Medulla oblongata (tissue), 1 donor: Measurements from ENCODE around the gene RNF13.
"Not testable (repeated sequence)": the region's sequence is repeated elsewhere in the genome, so short reads cannot be mapped to it uniquely, and the experiment has no call there.

Experiments used
- DNase-seq: peaks from one replicate; pipeline ENCODE4 v3.0.0-alpha.2; 2015; ENCODE audit errors: extremely low spot score

Gene RNF13

DNA sequence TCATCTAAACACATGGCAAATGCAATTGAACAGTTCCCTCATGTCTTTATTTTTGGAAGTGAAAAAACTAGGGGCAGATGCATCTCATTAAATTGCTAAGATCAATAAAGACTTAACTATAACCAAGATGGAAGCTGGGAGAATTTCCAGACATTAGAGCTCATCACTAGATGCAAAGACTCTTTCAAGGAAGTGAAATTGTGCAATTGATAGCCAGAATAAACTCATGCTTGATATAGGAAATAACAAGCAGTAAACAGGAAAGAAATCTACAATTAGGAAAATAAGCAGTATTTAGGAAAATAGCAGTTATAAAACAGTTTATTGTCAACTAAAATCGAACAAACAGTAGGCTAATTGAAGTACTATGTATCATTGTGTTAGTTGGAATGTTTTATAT lies 11.8 kb upstream of the RNF13 start:
- no peak for DNase-seq

DNA sequence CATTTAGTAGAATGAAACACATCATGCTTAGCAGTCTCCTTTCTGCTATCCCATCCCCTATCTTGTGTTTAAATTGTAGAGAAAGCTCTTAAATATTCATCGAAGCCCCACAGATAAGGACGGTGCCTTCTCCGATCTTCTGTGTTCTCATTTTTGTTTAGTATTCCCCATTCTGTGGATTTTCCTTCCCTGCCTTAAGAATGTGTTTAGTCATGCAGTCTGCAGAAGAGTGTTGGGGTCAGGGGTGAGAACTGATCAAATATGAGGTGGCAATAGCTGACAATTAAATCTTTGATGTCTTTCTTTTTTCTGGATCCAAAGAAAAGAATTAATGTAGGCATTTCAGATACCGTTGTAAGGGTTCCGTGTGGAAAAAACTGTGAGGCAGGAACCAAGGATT lies 11.4 kb upstream of the RNF13 start:
- DNase-seq: no peak

DNA sequence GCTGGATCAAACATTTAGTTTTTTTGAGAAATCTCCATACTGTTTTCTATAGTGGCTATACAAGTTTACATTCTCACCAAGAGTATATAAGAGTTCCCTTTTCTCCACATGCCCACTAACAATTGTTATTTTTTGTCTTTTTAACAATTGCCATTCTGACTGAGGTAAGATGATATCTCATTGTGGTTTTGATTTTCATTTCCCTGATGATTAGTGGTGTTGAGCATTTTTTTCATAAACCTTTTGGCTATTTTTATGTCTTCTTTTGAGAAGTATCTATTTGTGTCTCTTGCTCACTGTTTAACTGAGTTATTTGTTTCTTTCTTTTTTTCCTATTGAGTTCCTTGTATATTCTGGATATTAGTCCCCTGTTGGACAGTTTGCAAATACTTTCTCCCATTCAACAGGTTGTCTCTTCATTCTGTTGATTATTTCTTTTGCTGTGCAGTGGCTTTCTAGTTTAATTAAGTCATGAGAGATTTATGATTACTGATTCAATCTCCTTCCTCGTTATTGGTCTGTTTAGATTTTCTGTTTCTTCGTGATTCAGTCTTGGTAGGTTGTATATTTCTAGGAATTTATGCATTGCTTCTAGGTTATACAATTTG lies 6.7 kb upstream of the RNF13 start:
- DNase-seq: no peak

DNA sequence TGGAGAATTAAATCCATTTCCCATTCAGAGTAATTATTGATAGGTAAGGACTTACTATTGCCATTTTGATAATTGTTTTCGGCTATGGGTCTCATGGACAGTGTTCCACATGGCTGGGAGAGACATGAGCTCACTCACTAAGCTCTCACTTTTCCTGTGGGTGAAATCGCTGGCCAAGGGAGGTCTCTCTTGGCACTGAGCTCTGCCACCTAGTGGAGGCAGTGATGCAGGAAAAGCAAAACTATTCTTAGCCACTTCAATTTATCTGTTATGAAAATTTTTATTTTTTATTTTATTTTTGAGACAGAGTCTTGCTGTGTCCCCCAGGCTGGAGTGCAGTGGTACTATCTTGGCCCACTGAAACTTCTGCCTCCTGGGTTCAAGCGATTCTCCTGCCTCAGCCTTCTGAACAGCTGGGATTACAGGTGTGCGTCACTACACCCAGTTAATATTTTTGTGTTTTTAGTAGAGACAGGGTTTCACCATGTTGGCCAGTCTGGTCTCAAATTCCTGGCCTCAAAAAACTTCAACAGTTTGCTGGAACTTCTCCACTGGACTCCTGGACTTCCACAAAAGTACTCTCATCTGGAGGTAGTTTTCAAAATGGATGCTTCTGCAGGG lies 4.7 kb upstream of the RNF13 start:
- peak; percentile 96 for DNase-seq

DNA sequence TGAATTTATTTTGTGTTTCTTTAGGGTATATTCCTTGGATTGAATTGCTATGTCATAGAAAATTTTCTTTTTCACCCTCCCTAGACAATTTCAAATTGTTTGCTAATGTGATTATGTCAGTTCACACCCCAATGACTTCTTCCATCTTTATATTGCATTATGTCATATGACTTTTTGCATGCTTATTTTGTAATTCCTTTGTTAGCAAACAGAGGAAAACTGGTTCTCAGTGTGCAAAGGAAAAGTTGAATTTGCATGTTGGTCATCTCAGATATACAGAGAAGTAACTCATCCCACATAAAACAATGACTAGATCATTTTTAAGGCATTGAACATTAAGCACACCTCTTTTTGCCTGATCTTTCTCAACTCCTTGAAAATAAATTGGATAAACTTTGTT lies 3.3 kb upstream of the RNF13 start:
- no peak for DNase-seq

DNA sequence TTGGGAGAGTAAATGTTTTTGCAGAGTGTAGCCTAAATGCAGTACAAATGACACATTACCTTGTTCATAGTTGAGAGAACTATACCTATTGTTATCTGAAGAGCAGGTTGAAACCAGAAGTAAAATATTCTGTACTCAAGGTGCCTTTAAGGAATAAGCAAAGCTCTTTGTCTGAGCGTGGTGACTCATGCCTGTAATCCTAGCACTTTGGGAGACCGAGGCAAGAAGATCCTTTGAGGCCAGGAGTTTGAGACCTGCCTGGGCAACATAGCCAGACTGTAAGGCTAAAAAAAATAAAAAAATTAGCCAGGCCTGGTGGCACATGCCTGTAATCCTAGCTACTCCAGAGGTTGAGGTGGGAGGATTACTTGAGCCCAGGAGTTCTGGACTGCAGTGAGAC lies 2.2 kb upstream of the RNF13 start:
- no peak for DNase-seq

DNA sequence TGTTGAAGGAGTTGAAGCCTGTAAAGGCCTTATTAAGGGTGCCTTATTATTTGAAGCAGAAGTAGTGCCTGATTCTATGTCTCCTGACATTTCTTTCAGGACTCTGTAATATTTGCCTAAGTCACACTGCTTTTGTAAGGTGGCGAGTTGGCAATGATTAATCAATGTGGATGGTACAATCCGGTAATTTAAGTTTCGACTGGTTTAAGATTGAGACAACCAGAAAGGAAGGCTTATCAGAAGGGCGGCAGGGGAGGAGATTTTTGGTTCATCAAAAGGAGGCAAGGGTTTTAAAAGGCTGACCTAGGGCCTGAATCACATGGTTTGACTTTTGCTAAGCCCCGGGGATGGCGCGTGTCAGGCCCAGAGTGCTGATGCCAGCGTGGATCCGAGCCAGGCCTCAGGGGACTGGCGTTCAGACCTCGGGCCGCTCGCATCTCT lies 830 bp upstream of the RNF13 start:
- DNase-seq: peak; percentile 83

DNA sequence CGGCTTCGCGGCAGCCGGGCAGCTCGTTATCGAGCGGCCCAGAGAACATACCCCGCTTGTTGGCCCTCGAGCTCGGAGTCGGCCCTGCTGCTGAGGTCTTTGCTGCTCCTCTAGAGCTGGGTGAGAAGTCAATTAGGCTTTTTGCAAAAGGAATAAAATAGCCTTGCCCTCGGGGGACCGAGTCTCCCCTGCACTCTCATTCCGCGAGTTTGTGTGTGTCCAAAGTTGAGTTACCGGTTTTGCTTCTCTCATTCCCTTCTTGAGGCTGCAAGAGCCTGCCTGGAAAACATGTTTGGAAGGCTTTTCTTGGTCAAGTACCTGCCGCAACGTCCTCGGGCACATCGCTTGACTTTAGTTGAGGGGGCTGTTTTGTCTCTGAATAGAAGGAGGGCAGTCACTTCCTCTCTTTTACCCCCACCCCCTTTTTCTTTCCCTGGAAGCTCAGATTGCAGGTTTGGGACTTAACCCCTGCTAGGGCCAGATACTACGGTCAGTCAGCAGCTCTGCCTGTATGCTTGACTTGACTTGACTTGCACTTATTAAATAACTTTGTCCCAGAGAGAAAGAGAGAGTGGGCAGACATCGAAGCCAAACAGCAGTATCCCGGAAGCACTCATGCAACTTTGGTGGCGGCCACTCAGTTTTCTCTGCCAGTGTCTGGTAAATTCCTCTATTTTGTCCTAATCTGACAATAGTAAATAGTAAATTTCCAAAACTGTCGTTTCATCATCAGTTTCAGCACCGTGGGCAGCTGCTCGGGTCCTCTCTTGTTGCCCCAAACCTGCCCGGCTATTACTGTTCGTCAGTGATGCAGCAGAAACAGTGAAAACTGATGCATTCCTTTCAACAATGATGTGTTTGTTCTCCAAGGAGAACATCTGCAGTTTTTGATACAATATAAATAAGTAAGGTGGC lies 609 bp downstream of the RNF13 start:
- DNase-seq: peak; percentile 70

DNA sequence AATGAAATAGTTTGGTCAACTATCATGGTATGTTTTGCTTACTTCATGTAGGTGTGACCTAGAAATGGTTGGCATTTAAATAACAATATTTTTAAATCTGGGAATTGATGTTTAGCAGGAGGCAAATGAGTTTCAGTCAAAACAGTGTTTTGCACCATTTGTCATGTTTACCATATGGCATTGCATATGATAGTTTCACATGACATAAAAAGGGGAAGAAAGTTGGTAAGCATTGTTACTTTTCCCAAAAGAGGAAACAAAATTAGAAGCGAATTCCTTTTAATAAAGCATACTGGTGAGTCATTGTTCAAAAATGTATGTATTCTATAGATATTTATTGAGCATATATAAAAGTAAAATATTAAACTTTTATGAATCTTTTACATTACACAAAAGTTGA lies 2.3 kb downstream of the RNF13 start:
- DNase-seq: peak; percentile 61

DNA sequence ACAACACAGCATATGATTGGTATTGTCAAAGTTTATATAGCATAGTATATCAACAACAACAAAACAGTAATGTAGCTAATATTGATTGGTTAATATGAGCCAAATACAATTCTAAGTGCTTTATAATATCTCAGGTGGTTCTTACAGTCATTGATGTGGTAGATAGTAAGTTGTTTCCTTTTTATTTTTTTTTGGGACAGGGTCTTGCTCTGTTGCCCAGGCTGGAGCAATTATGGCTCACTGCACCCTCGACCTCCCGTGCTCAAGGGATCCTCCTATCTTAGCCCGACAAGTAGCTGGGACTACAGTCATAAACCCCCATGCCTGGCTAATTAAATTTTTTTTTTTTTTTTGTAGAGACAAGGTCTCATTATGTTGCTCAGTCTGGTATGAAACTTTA lies 2.7 kb downstream of the RNF13 start:
- no peak for DNase-seq

DNA sequence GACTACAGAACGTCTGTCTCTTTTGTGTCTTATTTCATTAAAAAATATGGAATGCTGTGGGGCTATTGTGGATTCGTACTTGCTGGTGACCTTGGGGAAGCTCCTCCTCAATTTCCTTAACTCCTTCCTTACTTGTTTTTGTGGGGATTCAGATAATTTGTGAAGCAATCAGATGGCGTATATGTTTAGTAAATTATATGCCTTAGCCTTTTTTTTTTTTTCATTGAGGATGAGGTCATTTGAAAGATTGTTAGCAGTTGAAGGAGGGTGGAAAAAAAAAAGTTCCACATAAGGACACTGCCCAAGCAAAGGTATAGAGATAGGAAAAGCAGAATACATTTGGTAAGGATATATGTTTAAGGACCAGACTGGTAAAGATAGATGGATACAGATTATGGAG lies 3.3 kb downstream of the RNF13 start:
- DNase-seq: no peak

DNA sequence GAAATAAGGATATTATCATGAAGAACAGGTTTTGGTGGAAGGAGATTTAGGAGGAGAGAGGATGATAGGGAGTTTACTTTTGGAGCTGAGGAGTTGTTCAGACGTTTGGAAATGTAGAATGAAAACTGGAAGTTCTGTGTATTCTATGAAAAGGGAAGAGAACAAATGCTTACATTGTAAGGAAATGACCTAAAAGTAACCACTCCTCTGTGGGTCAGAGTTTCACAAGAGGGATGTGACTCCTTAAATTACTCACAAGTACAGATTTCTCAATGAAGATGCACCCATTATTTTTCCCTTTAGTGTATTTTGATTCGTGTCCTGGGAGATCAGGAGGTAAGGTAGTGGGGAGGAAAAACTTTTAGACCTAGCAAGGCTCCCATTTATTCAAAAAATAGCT lies 4.0 kb downstream of the RNF13 start:
- peak; percentile 72 for DNase-seq

DNA sequence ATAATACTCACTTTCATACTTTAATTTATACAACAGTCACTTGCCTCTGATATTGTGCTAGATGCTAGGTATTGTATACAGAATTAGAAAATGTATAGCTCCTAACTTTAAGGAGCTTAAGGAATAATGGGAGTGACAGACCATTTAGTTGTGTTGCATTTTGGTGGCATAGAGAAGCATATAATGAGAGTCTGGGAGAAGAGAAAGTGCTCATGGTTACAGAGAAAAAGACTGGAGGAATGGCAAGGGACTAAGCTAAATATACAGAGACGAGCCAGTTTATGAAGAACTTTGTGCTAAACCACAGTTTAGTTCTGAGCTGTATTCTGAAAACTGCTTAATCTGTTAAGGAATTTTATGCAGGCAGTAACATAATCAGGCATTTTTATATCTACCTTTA lies 6.4 kb downstream of the RNF13 start:
- DNase-seq: no peak

DNA sequence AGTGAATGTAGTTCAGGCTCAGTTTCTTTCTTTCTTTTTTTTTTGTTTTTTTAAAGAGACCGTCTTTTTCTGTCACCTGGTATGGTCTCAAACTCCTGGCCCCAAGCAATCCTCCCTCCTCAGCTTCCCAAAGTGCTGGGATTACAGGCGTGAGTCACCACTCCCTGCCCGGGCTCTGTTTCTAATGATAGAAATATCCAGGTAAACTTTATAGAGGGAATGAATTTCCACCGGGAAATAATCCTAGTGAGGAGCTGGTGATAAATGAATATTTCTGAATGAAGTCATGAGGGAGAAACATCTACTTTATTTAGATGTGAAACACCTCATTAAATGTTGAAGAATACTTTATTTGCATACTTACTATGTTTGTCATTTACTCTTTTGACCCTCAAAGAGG lies 7.2 kb downstream of the RNF13 start:
- DNase-seq: no peak

DNA sequence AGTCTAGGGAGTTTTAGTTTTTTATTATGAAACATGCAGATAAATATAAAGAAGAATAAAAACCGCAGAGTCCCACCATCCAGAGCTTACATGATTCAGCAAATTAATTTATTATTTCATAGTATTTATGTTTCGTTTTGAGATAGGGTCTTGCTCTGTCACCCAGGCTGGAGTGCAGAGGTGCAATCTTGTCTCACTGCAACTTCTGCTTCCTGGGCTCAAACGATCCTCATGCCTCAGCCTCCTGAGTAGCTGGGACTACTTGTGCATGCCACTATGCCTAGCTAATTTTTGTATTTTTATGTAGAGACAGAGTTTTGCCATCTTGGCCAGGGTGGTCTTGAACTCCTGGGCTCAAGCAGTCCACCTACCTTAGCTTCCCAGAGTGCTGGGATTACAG lies 13.6 kb downstream of the RNF13 start:
- DNase-seq: no peak

DNA sequence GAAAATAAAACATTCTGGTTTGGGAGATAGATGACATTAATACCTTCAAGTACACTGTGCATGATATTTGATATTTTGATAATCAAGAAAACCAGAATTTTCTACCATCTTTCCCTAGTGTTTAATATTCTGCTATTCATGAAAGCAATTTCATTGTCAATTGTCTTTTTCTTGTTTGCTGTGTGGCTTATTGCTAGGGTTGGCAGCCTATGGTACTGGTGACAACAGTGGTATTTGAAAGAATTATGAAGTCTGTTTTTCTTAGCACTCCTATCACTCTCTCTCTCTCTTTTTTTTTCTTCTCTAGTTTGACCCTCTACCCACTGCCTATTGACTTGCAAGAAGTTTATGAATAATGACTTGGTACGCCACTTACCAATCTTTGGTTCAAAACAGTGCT lies 15.4 kb downstream of the RNF13 start:
- DNase-seq: peak; percentile 34

DNA sequence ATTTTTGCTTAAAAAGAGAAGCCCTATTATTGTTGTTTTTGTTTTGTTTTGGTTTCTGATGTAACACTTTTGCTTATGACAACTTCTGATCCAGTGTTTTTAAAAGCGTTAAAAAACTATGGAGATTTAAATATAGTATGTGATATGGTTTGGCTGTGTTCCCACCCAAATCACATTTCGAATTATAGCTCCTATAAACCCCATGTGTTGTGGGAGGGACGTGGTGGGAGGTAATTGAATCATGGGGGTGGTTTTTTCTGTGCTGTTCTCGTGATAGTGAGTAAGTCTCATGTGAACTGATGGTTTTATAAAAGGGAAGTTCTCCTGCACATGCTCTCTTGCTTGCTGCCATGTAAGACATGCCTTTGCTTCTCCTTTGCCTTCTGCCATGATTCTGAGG lies 16.6 kb downstream of the RNF13 start:
- DNase-seq: not testable (repeated sequence)

DNA sequence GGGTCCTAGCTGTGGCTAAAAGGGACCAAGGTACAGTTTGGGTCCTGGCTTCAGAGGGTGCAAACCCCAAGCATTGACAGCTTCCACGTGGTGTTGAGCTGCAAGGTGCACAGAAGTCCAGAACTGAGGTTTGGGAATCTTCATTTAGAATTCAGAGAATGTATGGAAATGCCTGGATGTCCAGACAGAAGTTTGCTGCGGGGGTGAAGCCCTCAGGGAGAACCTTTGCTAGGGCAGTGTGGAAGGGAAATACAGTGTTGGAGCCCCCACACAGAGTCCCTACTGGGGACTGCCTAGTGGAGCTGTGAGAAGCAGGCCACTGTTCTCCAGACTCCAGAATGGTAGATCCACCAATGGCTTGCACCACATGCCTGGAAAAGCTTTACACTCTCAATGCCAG lies 17.9 kb downstream of the RNF13 start:
- no peak for DNase-seq

DNA sequence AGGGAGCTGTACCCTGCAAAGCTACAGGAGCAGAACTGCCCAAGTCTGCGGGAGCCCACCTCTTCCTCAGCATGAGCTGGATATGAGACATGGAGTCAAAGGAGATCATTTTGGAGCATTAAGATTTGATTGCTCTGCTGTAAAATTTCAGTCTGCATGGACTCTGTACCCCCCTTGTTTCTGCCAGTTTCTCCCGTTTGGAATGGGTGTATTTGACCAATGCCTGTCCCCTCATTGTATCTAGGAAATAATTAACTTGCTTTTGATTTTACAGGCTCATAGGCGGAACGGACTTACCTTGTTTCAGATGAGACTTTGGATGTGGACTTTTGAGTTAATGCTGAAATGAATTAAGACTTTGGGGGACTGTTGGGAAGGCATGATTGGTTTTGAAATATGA lies 18.3 kb downstream of the RNF13 start:
- no peak for DNase-seq

DNA sequence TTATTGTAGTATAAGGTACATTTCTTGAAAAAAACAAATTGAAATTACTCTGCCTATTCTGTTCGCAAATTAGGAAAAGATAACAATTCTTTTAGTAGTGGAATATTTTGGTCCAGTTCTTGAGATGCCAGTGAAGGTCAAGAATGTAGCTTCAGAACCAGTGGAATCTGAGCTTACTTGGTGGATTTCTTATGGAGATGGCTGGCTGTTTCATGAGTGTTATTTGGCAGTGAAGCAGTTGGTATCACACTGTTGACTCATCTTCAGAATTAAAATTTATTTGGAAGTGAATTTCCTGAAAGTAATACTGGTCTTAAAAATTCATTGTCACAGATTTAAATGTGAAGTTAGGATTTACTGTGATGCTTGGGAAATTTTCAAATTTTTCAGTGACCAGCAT lies 19.1 kb downstream of the RNF13 start:
- no peak for DNase-seq

DNA sequence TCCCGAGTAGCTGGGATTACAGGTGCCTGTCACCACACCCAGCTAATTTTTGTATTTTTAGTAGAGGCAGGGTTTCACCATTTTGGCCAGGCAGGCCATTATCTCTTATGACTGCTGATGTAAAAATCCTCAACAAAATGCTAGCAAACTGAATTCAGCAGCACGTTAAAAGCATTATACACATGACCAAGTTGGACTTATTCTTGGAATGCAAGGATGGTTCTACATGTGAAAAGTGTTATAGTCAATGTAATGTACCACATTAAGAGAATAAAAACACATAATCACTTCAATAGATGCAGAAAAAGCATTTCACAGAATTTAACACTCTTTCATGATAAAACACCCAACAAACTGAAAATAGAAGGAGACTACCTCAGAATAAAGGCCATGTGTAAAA lies 20.2 kb downstream of the RNF13 start:
- no peak for DNase-seq

DNA sequence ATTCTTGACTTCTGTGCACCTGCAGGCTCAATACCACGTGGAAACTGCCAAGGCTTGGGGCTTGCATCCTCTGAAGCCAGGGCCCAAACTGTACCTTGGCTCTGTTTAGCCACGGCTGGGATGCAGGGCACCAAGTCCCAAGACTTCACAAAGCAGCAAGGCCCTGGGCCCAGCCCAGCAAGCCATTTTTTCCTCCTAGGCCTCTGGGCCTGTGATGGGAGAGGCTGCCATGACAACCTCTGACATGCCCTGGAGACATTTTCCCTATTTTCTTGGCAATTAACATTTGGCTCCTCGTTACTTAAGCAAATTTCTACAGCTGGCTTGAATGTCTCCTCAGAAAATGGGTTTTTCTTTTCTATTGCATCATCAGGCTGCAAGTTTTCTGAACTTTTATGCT lies 25.5 kb downstream of the RNF13 start:
- DNase-seq: not testable (repeated sequence)

DNA sequence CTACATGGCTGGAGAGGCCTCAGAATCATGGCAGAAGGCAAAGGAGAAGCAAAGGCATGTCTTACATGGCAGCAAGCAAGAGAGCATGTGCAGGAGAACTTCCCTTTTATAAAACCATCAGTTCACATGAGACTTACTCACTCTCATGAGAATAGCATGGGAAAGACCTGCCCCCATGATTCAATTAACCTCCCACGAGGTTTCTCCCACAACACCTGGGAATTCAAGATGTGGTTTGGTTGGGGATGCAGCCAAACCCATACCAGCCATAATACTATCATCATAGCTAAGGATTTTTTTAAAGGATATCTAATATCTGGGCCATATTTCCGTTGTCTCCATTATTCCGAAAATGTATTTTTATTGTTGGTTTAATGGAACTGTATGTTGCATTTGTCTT lies 26.5 kb downstream of the RNF13 start:
- DNase-seq: not testable (repeated sequence)
